Measurements from ENCODE around the gene FBLN2. TPM values are rescaled to one million over a fixed set of nuclear protein-coding genes. Genes with fewer than 3 reads are reported as not detected.

The FBLN2 gene
- total and polyA plus RNA-seq, 4 donors, result 4.3 to 43.4 (median 21.1) TPM

DNA sequence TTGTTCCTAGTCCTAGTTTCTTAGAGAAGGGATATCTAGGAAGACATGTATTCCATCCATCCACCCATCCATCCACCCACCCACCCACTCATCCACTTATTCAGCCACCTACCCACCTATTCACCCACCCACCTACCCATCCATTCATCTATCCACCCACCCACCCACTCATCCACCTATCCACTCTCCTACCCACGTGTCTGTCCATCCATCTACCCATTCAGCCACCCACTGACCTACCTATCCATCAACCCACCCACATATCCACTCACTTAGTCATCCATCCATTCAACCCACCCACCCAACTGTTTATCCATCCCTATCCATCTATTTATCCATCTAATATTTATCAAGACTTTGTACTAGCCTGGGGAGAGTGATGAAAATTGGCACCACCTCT lies 120.5 kb downstream of the FBLN2 start:
- TF ChIP-seq, protein P1, sequence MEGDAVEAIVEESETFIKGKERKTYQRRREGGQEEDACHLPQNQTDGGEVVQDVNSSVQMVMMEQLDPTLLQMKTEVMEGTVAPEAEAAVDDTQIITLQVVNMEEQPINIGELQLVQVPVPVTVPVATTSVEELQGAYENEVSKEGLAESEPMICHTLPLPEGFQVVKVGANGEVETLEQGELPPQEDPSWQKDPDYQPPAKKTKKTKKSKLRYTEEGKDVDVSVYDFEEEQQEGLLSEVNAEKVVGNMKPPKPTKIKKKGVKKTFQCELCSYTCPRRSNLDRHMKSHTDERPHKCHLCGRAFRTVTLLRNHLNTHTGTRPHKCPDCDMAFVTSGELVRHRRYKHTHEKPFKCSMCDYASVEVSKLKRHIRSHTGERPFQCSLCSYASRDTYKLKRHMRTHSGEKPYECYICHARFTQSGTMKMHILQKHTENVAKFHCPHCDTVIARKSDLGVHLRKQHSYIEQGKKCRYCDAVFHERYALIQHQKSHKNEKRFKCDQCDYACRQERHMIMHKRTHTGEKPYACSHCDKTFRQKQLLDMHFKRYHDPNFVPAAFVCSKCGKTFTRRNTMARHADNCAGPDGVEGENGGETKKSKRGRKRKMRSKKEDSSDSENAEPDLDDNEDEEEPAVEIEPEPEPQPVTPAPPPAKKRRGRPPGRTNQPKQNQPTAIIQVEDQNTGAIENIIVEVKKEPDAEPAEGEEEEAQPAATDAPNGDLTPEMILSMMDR (IDR thresholded peaks at IDR 0.05; ENCODE audit: control extremely low read depth, extremely low read depth), result no peak
- Histone ChIP-seq H3K4me1 (ENCODE audit: control insufficient read depth in 5 of 5, insufficient read depth in 5 of 5, low read length in 5 of 5) (no peaks in the 10 kb centered on the region), H3K27ac (ENCODE audit: low read depth in 1 of 2, low read length in 1 of 2) (no peak overlapping the region), H3K36me3 (ENCODE audit: control insufficient read depth in 4 of 4, insufficient read depth in 4 of 4, low read length in 4 of 4) (no peaks in the 10 kb centered on the region), H3K4me3 (no peak overlapping the region), H3K9ac (ENCODE audit: insufficient read depth in 1 of 2, low read length in 2 of 2) (no peak overlapping the region), H3K9me3 (ENCODE audit: control insufficient read depth in 4 of 4, insufficient read depth in 3 of 4, low read length in 3 of 4) (peaks cover 0 to 6% (median 0%) of the 10 kb centered on the region in 4 donors), H3K27me3 (ENCODE audit: control insufficient read depth in 3 of 3, insufficient read depth in 3 of 3, low read length in 2 of 3) (no peaks in the 10 kb centered on the region)
- WGBS, 2 donors, result 57 to 88% methylated on average over 1 of the region's 1 CpG
- DNase-seq (no peak), ATAC-seq (ENCODE audit: insufficient read depth, low FRiP score) (no peak)

DNA sequence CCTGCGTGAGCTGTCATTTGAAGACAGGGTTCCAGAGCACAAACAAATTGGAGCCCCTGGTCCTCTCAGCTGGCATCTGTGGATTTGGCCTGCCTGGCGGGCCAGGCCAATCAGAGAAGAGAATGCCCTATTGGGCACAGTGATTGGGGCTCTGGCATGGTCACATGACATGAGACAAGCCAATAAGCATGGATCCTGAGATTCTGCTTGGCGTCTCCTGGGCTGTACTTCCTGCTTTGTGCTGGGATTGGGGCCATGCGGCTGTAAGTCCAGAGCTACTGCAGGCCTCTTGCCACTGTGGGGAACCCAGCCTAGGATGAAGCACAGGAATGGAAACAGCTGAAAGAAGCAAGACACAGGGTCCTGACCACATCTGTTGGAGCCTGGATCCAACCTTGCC lies 121.4 kb downstream of the FBLN2 start:
- Histone ChIP-seq H3K4me1 (ENCODE audit: control insufficient read depth in 5 of 5, insufficient read depth in 5 of 5, low read length in 5 of 5) (no peaks in the 10 kb centered on the region), H3K27ac (ENCODE audit: low read depth in 1 of 2, low read length in 1 of 2) (no peak overlapping the region), H3K27me3 (ENCODE audit: control insufficient read depth in 3 of 3, insufficient read depth in 3 of 3, low read length in 2 of 3) (no peaks in the 10 kb centered on the region), H3K9ac (ENCODE audit: insufficient read depth in 1 of 2, low read length in 2 of 2) (no peak overlapping the region), H3K4me3 (no peak overlapping the region), H3K36me3 (ENCODE audit: control insufficient read depth in 4 of 4, insufficient read depth in 4 of 4, low read length in 4 of 4) (no peaks in the 10 kb centered on the region), H3K9me3 (ENCODE audit: control insufficient read depth in 4 of 4, insufficient read depth in 3 of 4, low read length in 3 of 4) (peaks cover 0 to 6% (median 0%) of the 10 kb centered on the region in 4 donors)
- TF ChIP-seq, protein P1 (IDR thresholded peaks at IDR 0.05; ENCODE audit: control extremely low read depth, extremely low read depth), result no peak
- ATAC-seq (ENCODE audit: insufficient read depth, low FRiP score), result no peak
- DNase-seq, result no peak
- 75 to 82% methylated on average over 4 of the region's 4 CpGs for WGBS, 2 donors

DNA sequence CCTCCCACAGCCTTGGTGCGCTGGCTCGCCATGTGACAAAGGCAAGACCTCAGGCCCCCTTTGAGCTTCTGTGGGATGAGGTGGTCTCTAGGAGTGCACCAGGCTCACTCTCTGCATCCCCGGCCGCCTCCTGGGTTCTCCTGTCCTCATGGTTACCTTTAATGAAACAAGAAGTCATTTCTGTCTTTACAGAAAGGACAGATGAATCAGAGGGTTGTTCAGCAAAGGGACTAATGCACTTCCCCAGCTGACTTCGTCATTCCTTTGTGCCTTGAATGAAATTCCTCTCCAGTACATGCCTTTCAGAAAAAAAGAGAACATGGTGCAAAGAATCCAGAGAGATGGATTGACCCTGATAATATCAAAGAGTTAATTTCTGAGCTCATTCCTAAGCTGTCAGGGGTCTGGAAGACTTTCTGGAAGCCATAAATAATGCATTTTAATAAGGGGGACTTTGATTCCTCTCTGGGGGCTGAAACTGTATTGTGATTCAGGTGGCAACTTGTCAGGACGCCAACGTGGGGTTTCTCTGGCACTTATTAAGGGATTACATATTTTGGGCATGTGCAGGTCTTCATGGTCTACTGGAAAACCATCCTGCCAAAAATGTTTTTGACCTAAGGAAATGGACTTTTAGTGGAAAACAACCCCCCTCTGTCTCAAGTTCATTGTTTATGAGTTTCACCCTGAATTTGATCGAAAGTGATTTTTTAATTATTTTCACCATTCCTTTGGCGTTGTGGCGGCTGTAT lies 122.7 kb downstream of the FBLN2 start:
- DNase-seq (no peak), ATAC-seq (ENCODE audit: insufficient read depth, low FRiP score) (no peak)
- 73 to 81% methylated on average over 10 of the region's 10 CpGs for WGBS, 2 donors
- H3K36me3 ChIP-seq (ENCODE audit: control insufficient read depth in 4 of 4, insufficient read depth in 4 of 4, low read length in 4 of 4), result no peaks in the 10 kb centered on the region
- peaks cover 0 to 6% (median 0%) of the 10 kb centered on the region in 4 donors for H3K9me3 ChIP-seq (ENCODE audit: control insufficient read depth in 4 of 4, insufficient read depth in 3 of 4, low read length in 3 of 4)
- no peak overlapping the region for H3K4me3 ChIP-seq
- no peaks in the 10 kb centered on the region for H3K4me1 ChIP-seq (ENCODE audit: control insufficient read depth in 5 of 5, insufficient read depth in 5 of 5, low read length in 5 of 5)
- TF ChIP-seq, protein P1 (IDR thresholded peaks at IDR 0.05; ENCODE audit: control extremely low read depth, extremely low read depth), result no peak
- no peak overlapping the region for H3K9ac ChIP-seq (ENCODE audit: insufficient read depth in 1 of 2, low read length in 2 of 2)
- H3K27ac ChIP-seq (ENCODE audit: low read depth in 1 of 2, low read length in 1 of 2), result no peak overlapping the region
- H3K27me3 ChIP-seq (ENCODE audit: control insufficient read depth in 3 of 3, insufficient read depth in 3 of 3, low read length in 2 of 3), result no peaks in the 10 kb centered on the region

All from lung (tissue), 12 donors.